T-helper 1 cell treated with Interleukin-12 subunit alpha and Interleukin-12 subunit beta and Interleukin-4 antibody, amounts not matched to agents 30 μg/mL and 1 μg/mL, for 36 hours (primary cell): ENCODE results near the gene RBP4.

Experiments
- H3K27ac Mint-ChIP-seq: one replicate; pipeline ENCODE4 v1.8.0; 2021; ENCODE audit warnings: mild to moderate bottlenecking, mixed read lengths
- H3K27me3 Mint-ChIP-seq: one replicate; pipeline ENCODE4 v1.8.0; 2021; ENCODE audit warnings: low read depth, mixed read lengths
- H3K36me3 Mint-ChIP-seq: one replicate; pipeline ENCODE4 v1.8.0; 2021; ENCODE audit warnings: low read depth, mixed read lengths
- H3K4me1 Mint-ChIP-seq: one replicate; pipeline ENCODE4 v1.8.0; 2021; ENCODE audit warnings: low read depth, mixed read lengths
- H3K4me3 Mint-ChIP-seq: one replicate; pipeline ENCODE4 v1.8.0; 2021; ENCODE audit warnings: mild to moderate bottlenecking, moderate library complexity, mixed read lengths
- H3K9me3 Mint-ChIP-seq: one replicate; pipeline ENCODE4 v1.8.0; 2021; ENCODE audit warnings: mixed read lengths

Gene RBP4

DNA sequence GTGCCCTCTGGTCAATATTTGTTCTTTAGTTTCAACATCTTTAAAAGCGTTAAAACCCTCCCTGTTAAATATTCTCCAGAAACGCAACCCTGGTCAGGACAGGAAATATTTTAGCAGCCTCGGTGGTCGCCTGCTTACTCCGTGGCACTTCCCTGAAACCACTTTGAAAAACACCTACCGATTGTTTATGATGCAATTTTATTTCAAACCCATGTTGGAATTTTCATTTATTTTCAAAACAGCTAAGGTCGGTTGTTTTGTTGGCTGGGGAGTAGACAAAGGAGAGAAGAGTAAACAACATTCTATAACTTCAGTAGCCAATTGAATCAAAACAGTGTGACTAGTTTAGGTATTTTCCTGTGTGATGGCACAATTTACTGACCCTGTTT is 733 bp upstream of the RBP4 start:
- Mint-ChIP-seq H3K27me3 (peaks cover 66% of the 10 kb centered on the region), H3K4me1 (no peaks in the 10 kb centered on the region), H3K27ac (no peak overlapping the region), H3K9me3 (no peaks in the 10 kb centered on the region), H3K36me3 (no peaks in the 10 kb centered on the region), H3K4me3 (no peak overlapping the region)

DNA sequence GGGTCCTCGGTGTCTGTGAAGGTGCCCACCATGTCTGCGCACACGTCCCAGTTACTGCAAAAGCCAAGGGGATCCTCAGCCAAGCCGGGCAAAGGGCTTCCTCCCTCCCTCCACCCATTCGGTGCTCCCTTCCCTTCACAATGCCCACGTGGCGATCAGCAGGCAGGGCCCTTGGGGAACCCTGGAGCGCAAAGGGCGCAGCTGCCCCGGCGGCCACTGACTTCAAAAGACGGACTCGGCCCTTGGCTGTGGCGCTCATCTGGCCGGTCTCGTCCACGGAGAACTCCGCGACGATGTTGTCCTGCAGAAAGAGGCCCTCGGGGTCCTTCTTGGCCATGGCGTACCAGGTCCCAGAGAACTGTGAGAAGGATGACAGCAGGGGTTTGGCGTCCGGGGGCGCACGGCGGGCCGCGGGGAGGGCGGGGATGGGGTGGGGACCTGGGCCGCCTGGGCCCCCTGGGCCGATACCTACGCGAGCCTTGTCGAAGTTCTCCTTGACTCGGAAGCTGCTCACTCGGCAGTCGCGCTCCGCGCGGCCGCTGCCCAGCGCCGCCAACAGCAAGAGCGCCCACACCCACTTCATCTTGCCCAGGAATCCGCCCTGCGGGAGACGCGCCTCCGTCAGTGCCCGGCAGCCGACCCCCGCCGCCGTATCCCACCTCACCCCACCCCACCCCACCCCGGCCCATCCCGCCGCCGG is 439 bp downstream of the RBP4 start:
- peaks cover 56% of the 10 kb centered on the region for H3K27me3 Mint-ChIP-seq

GRCh38 chr10:93599778-93600177 is 1.3 kb downstream of the RBP4 start:
- no peaks in the 10 kb centered on the region for H3K4me1 Mint-ChIP-seq
- H3K27ac Mint-ChIP-seq = no peak overlapping the region
- peaks cover 51% of the 10 kb centered on the region for H3K27me3 Mint-ChIP-seq
- H3K36me3 Mint-ChIP-seq = no peaks in the 10 kb centered on the region
- H3K9me3 Mint-ChIP-seq = no peaks in the 10 kb centered on the region
- no peak overlapping the region for H3K4me3 Mint-ChIP-seq

More for the DNA sequence above, 439 bp downstream of the RBP4 start:
- Mint-ChIP-seq H3K4me3 (no peak overlapping the region), H3K9me3 (no peaks in the 10 kb centered on the region), H3K36me3 (no peaks in the 10 kb centered on the region), H3K27ac (no peak overlapping the region), H3K4me1 (no peaks in the 10 kb centered on the region)

DNA sequence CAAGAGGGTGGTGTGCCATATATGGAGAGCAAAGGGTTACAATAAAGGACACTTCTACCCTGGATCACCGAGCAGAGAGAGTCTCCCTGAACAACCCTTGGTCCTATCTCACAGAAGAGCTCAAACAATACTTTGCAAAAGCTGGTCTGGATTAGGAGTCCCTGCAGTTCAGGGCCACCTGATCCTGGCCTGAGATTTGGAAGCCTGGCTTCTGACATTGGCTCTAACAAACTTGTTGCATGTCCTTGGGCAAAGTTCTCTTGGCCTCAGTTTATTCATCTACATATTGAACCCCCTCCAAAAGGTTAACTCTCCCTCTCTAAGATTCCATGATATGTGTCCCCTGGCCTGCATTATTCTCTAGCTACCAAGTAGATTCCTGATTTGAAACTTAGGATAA is 1.7 kb downstream of the RBP4 start:
- H3K4me3 Mint-ChIP-seq = no peak overlapping the region
- H3K27ac Mint-ChIP-seq = no peak overlapping the region
- H3K27me3 Mint-ChIP-seq = peaks cover 47% of the 10 kb centered on the region

GRCh38 chr10:93598157-93598556 is 2.9 kb downstream of the RBP4 start:
- Mint-ChIP-seq H3K4me3 (no peak overlapping the region), H3K36me3 (no peaks in the 10 kb centered on the region), H3K9me3 (no peaks in the 10 kb centered on the region), H3K27ac (no peak overlapping the region), H3K27me3 (peaks cover 40% of the 10 kb centered on the region), H3K4me1 (no peaks in the 10 kb centered on the region)

More for the DNA sequence above, 1.7 kb downstream of the RBP4 start:
- no peaks in the 10 kb centered on the region for H3K36me3 Mint-ChIP-seq
- no peaks in the 10 kb centered on the region for H3K4me1 Mint-ChIP-seq
- H3K9me3 Mint-ChIP-seq = no peaks in the 10 kb centered on the region

DNA sequence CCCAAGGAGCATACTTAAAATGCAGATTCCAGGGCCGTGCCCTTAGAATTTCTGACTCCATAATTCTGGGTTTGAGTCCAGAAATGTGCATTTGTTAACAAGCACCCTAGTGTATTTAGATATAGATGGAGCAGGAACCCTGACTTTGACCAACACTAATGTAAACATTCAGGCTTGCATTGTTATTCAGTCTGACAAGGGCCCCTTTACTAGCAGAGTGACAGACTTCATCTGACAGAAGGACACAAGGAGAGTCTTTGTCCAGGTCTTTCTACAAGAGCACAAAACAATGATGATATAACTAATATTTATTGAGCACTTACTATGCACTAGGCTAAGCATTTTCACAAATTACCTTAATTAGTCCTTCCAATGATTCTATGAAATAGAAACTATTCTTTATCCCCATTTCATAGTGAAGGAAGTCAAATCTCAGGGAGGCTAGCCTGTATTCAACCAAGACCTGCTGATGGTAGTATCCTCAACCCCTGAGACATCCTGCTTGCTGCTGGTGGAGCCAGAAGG is 3.9 kb downstream of the RBP4 start:
- Mint-ChIP-seq H3K4me1 (no peaks in the 10 kb centered on the region), H3K9me3 (no peaks in the 10 kb centered on the region), H3K27ac (no peak overlapping the region)

GRCh38 chr10:93596539-93596938 is 4.5 kb downstream of the RBP4 start:
- no peaks in the 10 kb centered on the region for H3K36me3 Mint-ChIP-seq
- no peak overlapping the region for H3K4me3 Mint-ChIP-seq
- H3K27ac Mint-ChIP-seq = no peak overlapping the region
- no peaks in the 10 kb centered on the region for H3K9me3 Mint-ChIP-seq
- no peaks in the 10 kb centered on the region for H3K4me1 Mint-ChIP-seq
- peaks cover 24% of the 10 kb centered on the region for H3K27me3 Mint-ChIP-seq

More for the DNA sequence above, 3.9 kb downstream of the RBP4 start:
- Mint-ChIP-seq H3K36me3 (no peaks in the 10 kb centered on the region), H3K27me3 (peaks cover 30% of the 10 kb centered on the region), H3K4me3 (no peak overlapping the region)

DNA sequence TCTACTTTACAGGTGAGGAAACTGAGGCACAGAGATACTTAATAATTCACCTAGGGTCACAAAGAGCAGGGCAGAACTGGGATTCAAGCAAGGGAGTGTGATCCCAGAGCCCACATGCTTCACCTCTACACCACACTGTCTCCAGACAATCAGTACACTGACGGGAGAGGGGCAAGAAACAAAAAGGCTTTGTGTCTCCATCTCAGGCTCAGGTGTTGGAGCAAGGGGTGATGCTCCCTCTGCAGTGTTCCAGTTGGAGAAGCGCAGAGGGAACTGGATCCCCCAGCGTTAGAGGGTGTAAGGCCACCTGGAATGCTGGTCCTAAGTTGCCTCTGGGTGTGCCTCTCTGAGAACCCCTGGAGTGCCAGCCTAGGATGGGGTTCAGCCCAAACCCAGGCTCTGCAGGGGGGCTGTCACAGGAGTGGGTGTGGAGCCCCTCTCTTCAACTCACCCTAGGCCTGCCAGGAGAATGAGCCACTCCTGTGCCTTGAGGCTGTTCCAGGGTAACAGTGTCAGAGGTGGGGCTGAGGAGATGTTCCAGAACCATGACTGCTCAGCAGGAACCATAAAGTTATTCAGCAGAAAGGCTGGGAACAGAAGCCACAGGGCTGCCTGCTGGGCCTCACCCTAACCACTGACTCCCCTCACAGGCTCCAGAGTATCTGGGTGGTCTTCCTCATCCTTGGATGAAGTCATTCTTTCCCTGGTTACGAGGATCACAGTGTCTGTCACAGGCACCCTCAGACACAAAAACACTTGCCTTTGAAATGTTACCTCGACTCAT is 5.5 kb downstream of the RBP4 start:
- Mint-ChIP-seq H3K4me3 (no peak overlapping the region), H3K36me3 (no peaks in the 10 kb centered on the region), H3K9me3 (no peaks in the 10 kb centered on the region), H3K27me3 (peaks cover 22% of the 10 kb centered on the region), H3K4me1 (no peaks in the 10 kb centered on the region), H3K27ac (no peak overlapping the region)

- Mint-ChIP-seq H3K4me3 (no peak overlapping the region), H3K9me3 (no peaks in the 10 kb centered on the region), H3K36me3 (no peaks in the 10 kb centered on the region), H3K27me3 (peaks cover 16% of the 10 kb centered on the region), H3K4me1 (no peaks in the 10 kb centered on the region), H3K27ac (no peak overlapping the region)
Measured at GRCh38 chr10:93594518-93594917, 6.5 kb downstream of the RBP4 start.

DNA sequence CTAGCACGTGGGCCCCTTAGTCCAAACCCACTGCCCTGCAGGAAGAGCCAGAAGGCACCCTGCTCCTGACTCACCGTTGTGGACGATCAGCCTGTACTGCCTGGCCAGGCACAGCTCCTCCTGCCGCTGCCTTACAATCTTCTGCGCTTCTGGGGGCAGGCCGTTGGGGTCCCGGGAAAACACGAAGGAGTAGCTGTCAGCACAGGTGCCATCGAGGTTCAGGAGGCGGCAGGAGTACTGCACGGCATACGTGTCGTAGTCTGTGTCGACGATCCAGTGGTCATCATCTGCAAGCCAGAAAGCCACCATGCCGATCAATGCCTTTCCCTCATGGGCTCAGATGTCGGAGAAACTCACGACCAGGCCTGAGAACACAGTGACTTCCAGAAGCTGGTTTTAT is 7.3 kb downstream of the RBP4 start:
- H3K27me3 Mint-ChIP-seq = peaks cover 15% of the 10 kb centered on the region
- no peaks in the 10 kb centered on the region for H3K36me3 Mint-ChIP-seq
- H3K4me1 Mint-ChIP-seq = no peaks in the 10 kb centered on the region
- H3K27ac Mint-ChIP-seq = no peak overlapping the region
- H3K9me3 Mint-ChIP-seq = no peaks in the 10 kb centered on the region
- H3K4me3 Mint-ChIP-seq = no peak overlapping the region

- Mint-ChIP-seq H3K27ac (no peak overlapping the region), H3K9me3 (no peaks in the 10 kb centered on the region), H3K36me3 (no peaks in the 10 kb centered on the region), H3K4me3 (no peak overlapping the region), H3K4me1 (no peaks in the 10 kb centered on the region), H3K27me3 (peaks cover 12% of the 10 kb centered on the region)
Measured at GRCh38 chr10:93593254-93593653, 7.8 kb downstream of the RBP4 start.

DNA sequence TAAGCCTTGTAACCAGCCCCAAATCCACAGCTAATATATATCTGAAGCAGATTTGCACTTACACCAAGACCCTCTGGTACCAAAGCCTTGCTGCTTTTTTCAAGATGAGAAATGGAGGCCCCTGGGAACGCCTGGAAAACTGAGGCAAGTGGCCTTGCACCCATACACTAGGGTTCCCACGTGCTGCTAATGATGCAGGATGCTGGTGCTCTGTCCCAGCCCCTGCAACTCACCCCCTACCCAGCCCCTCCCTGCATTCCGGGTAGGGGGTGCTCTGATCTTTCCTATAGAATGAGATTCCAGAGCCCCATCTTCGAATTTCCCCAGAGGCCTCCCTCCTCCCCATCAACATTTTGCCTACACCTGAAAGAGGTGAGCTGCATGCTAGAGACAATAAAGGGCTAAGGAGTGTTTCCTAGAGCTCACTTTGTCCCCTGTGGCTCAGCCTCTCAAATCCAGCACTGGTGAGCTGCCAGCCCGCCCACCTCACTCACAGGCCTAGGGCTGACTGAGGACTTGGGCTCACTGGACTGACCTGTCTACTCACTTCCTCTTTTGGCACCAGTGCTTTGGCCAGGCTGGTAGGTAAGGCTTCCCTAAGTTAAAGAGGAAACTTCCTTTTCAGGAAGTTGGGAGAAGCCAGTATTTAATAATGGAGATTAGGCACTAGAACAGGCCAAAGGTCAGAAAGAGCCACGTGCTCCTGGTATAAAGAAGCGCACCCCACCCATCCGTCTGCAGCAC is 9.8 kb downstream of the RBP4 start:
- H3K27ac Mint-ChIP-seq = no peak overlapping the region
- peaks cover 7% of the 10 kb centered on the region for H3K27me3 Mint-ChIP-seq
- H3K4me1 Mint-ChIP-seq = no peaks in the 10 kb centered on the region
- H3K36me3 Mint-ChIP-seq = no peaks in the 10 kb centered on the region
- no peak overlapping the region for H3K4me3 Mint-ChIP-seq
- no peaks in the 10 kb centered on the region for H3K9me3 Mint-ChIP-seq

- H3K27ac Mint-ChIP-seq = no peak overlapping the region
- no peaks in the 10 kb centered on the region for H3K4me1 Mint-ChIP-seq
- H3K9me3 Mint-ChIP-seq = no peaks in the 10 kb centered on the region
- no peak overlapping the region for H3K4me3 Mint-ChIP-seq
- H3K36me3 Mint-ChIP-seq = no peaks in the 10 kb centered on the region
- peaks cover 7% of the 10 kb centered on the region for H3K27me3 Mint-ChIP-seq
Measured at GRCh38 chr10:93590638-93591037, 10.4 kb downstream of the RBP4 start.

DNA sequence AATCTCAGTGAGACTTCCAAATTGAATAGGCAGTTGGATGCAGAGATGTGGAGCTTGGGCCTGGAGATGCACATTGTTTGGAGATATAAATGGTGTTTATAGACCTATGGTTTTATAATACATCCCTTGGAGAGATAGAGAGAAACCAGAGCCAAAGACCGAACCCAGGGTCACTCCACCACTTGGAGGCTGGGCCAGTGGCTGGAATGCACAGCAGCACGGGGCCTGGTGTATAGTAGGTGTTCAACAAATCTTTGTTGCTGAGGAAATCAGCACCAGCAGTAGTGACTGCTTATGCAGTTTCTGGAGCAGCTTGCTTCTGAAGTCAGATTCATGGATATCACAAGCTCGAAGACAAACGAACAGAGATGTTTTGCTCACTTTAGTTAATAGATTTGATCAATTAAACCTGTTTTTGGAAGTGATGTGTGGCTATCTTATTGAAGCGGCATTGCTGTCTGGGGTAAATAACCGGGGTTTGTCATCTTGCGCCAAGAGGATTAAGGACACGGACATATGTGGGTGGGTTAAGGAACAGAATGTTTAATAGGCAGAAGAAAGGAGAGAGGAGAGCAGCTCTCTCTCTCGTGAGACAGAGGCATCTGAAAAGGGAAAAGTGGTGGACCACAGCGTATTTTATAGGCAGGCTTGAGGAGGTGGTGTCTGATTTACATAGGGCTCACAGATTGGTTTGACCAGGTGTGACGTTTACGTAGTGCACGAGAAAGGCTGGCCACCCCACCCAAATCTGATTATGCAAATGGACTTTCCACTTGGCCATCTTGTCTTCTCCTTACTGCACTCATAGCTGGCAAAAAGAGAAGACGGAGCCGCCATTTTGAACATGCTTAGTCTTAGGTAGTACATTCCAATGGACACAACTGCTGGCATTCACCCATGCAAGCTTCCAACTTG is 11.1 kb downstream of the RBP4 start:
- no peak overlapping the region for H3K27ac Mint-ChIP-seq
- no peaks in the 10 kb centered on the region for H3K9me3 Mint-ChIP-seq
- H3K36me3 Mint-ChIP-seq = no peaks in the 10 kb centered on the region
- H3K4me1 Mint-ChIP-seq = no peaks in the 10 kb centered on the region
- H3K27me3 Mint-ChIP-seq = peaks cover 7% of the 10 kb centered on the region
- H3K4me3 Mint-ChIP-seq = no peak overlapping the region
